IMR-90 (cell line): Measurements from ENCODE around the gene MACO1. TPM values are rescaled to one million over a fixed set of nuclear protein-coding genes. Genes with fewer than 3 reads are reported as not detected.

ENCODE experiments used
- ATAC-seq: fragments of 200-7000 bp; cut with Tn5 transposase; 2 replicates; pipeline ENCODE4 v1.9.1; 2020; ENCODE audit warnings: low read depth, mild to moderate bottlenecking, moderate library complexity
- BruUV-seq: library from RNA; stranded (reverse); fragments of 400-500 nt; replicated peaks from 2 replicates; lab custom pipeline; 2021; lab: Mats Ljungman, UMichigan
- CTCF ChIA-PET: fragments of 300-600 bp; formaldehyde crosslinking; extraction: SDS; loops from one replicate; lab custom pipeline; 2021; ENCODE audit warnings: antibody characterized with exemption; lab: Yijun Ruan, JAX
- POLR2A ChIA-PET: fragments of 300-600 bp; sonication (Branson Sonifier 250); formaldehyde crosslinking; loops from one replicate; lab custom pipeline; 2022; ENCODE audit warnings: antibody characterized with exemption; ENCODE audit not compliant: unreplicated experiment; lab: Charles Lee
- DNase-seq: peaks from one replicate; pipeline ENCODE4 v3.0.0; 2013
- H2AFZ ChIP-seq: replicated peaks from 2 replicates; pipeline ENCODE3; 2013; ENCODE audit warnings: low read length, mild to moderate bottlenecking; ENCODE audit not compliant: poor library complexity
- H2AK5ac ChIP-seq: 2 replicates; pipeline ENCODE4 v1.6.1; 2013; ENCODE audit warnings: low read depth, low read length, inconsistent platforms
- H2AK9ac ChIP-seq: replicated peaks from 2 replicates; pipeline ENCODE3; 2013; ENCODE audit warnings: mild to moderate bottlenecking, low read depth, low read length, moderate library complexity; ENCODE audit not compliant: poor library complexity
- H2BK120ac ChIP-seq: 2 replicates; pipeline ENCODE4 v1.6.1; 2013; ENCODE audit warnings: low read depth, low read length, inconsistent platforms
- H2BK15ac ChIP-seq: 3 replicates; pipeline ENCODE4 v1.6.1; 2013; ENCODE audit warnings: low read depth, low read length, inconsistent platforms
- H2BK20ac ChIP-seq: 2 replicates; pipeline ENCODE4 v1.6.1; 2013; ENCODE audit warnings: low read depth, mild to moderate bottlenecking, inconsistent platforms, low read length, moderate library complexity
- H2BK5ac ChIP-seq: 2 replicates; pipeline ENCODE4 v1.6.1; 2013; ENCODE audit warnings: mild to moderate bottlenecking, low read depth, low read length, inconsistent platforms; ENCODE audit not compliant: poor library complexity, severe bottlenecking
- H3K14ac ChIP-seq: replicated peaks from 2 replicates; pipeline ENCODE4 v1.6.1; 2013; ENCODE audit warnings: low read depth, low read length, inconsistent platforms
- H3K18ac ChIP-seq: 2 replicates; pipeline ENCODE4 v1.6.1; 2013; ENCODE audit warnings: low read depth, low read length, control low read depth
- H3K23ac ChIP-seq: 2 replicates; pipeline ENCODE4 v1.6.1; 2013; ENCODE audit warnings: low read depth, low read length, inconsistent platforms
- H3K27ac ChIP-seq: 2 replicates; pipeline ENCODE4 v1.5.1; 2013; ENCODE audit warnings: mild to moderate bottlenecking, control low read depth, low read length; ENCODE audit not compliant: insufficient read depth
- H3K27me3 ChIP-seq: 2 replicates; pipeline ENCODE4 v1.6.1; 2013; ENCODE audit warnings: low read length; ENCODE audit not compliant: control insufficient read depth, insufficient read depth
- H3K36me3 ChIP-seq: 2 replicates; pipeline ENCODE4 v1.6.1; 2013; ENCODE audit warnings: low read length, mixed read lengths; ENCODE audit not compliant: control insufficient read depth, insufficient read depth
- H3K4ac ChIP-seq: 2 replicates; pipeline ENCODE4 v1.6.1; 2013; ENCODE audit warnings: low read depth, low read length, inconsistent platforms
- H3K4me1 ChIP-seq: 2 replicates; pipeline ENCODE4 v1.6.1; 2013; ENCODE audit warnings: low read length, mixed read lengths; ENCODE audit not compliant: control insufficient read depth, insufficient read depth
- H3K4me2 ChIP-seq: 2 replicates; pipeline ENCODE4 v1.6.1; 2013; ENCODE audit warnings: low read depth, mild to moderate bottlenecking, control low read depth, low read length, moderate library complexity
- H3K4me3 ChIP-seq: 2 replicates; pipeline ENCODE4 v1.5.1; 2013; ENCODE audit warnings: low read depth, mild to moderate bottlenecking, control low read depth, low read length, moderate library complexity; ENCODE audit not compliant: insufficient read depth
- H3K56ac ChIP-seq: 2 replicates; pipeline ENCODE4 v1.6.1; 2013; ENCODE audit warnings: low read length, inconsistent platforms; ENCODE audit not compliant: insufficient read depth; ENCODE audit errors: extremely low read depth
- H3K79me1 ChIP-seq, 2 experiments: 2 replicates each; pipeline ENCODE4 v1.6.1; 2013; ENCODE audit warnings: low read length in 2 of 2, inconsistent platforms in 1 of 2, low read depth in 1 of 2
- H3K9ac ChIP-seq: 2 replicates; pipeline ENCODE4 v1.6.1; 2013; ENCODE audit warnings: low read depth, low read length, control low read depth
- H3K9me1 ChIP-seq: 2 replicates; pipeline ENCODE4 v1.6.1; 2013; ENCODE audit warnings: low read length, inconsistent platforms; ENCODE audit not compliant: insufficient read depth
- H3K9me3 ChIP-seq: 2 replicates; pipeline ENCODE4 v1.6.1; 2013; ENCODE audit warnings: low read length; ENCODE audit not compliant: control insufficient read depth, insufficient read depth
- H4K20me1 ChIP-seq: 2 replicates; pipeline ENCODE4 v1.6.1; 2013; ENCODE audit warnings: low read length, inconsistent platforms; ENCODE audit not compliant: insufficient read depth
- H4K5ac ChIP-seq: 2 replicates; pipeline ENCODE4 v1.6.1; 2013; ENCODE audit warnings: mild to moderate bottlenecking, low read depth, low read length, control low read depth
- H4K8ac ChIP-seq, 2 experiments: 2 replicates each; pipeline ENCODE4 v1.6.1; 2013; ENCODE audit warnings: low read depth in 2 of 2, low read length in 2 of 2, control low read depth in 1 of 2, inconsistent platforms in 1 of 2
- H4K91ac ChIP-seq: 2 replicates; pipeline ENCODE4 v1.6.1; 2013; ENCODE audit warnings: low read depth, low read length, inconsistent platforms; ENCODE audit not compliant: insufficient read depth
- BHLHE40 ChIP-seq: fragments of 150-350 bp; IDR thresholded peaks from 2 replicates; pipeline ENCODE4 v1.6.1; 2016; ENCODE audit warnings: mild to moderate bottlenecking, low read depth, low read length
- CEBPB ChIP-seq: IDR thresholded peaks from 2 replicates; pipeline ENCODE4 v1.6.1; 2012; ENCODE audit warnings: low read depth, low read length, improper control_type of control experiment
- CTCF ChIP-seq: conservative IDR thresholded peaks from 2 replicates; pipeline ENCODE4 v1.5.1; 2012; ENCODE audit warnings: mild to moderate bottlenecking, low read depth, low read length, improper control_type of control experiment
- ELK1 ChIP-seq: fragments of 150-350 bp; IDR thresholded peaks from 2 replicates; pipeline ENCODE4 v1.6.1; 2016; ENCODE audit warnings: low read depth, mild to moderate bottlenecking, low read length, moderate library complexity, borderline replicate concordance
- MAZ ChIP-seq: IDR thresholded peaks from 2 replicates; pipeline ENCODE4 v1.6.1; 2012; ENCODE audit warnings: low read depth, mild to moderate bottlenecking, low read length, improper control_type of control experiment, moderate library complexity, borderline replicate concordance
- MXI1 ChIP-seq: IDR thresholded peaks from 2 replicates; pipeline ENCODE4 v1.6.1; 2012; ENCODE audit warnings: low read depth, mild to moderate bottlenecking, low read length, moderate library complexity, borderline replicate concordance
- NFE2L2 ChIP-seq: fragments of 150-350 bp; IDR thresholded peaks from 2 replicates; pipeline ENCODE4 v1.6.1; 2016; ENCODE audit warnings: low read depth, mild to moderate bottlenecking, low read length
- POLR2A ChIP-seq: IDR thresholded peaks from 2 replicates; pipeline ENCODE4 v1.6.1; 2012; ENCODE audit warnings: mild to moderate bottlenecking, low read depth, low read length
- RAD21 ChIP-seq: IDR thresholded peaks from 2 replicates; pipeline ENCODE4 v1.6.1; 2012; ENCODE audit warnings: low read length, improper control_type of control experiment
- RCOR1 ChIP-seq: IDR thresholded peaks from 2 replicates; pipeline ENCODE4 v1.6.1; 2012; ENCODE audit warnings: mild to moderate bottlenecking, low read length, improper control_type of control experiment; ENCODE audit not compliant: insufficient replicate concordance
- SMC3 ChIP-seq: fragments of 150-350 bp; IDR thresholded peaks from 2 replicates; pipeline ENCODE4 v1.6.1; 2016; ENCODE audit warnings: low read depth, mild to moderate bottlenecking, antibody characterized with exemption, low read length, moderate library complexity
- USF2 ChIP-seq: fragments of 150-350 bp; IDR thresholded peaks from 2 replicates; pipeline ENCODE4 v1.6.1; 2017; ENCODE audit warnings: mild to moderate bottlenecking, antibody characterized with exemption, low read length, low read depth
- WGBS, 2 experiments: methylation state at CpG; one replicate each; pipeline versions ENCODE4 v1.1.5 to v1.1.7; 2013; ENCODE audit warnings: missing lambda C conversion rate in 2 of 2; ENCODE audit not compliant: insufficient read length in 1 of 2; ENCODE audit errors: extremely low coverage in 2 of 2; 5-methylcytosine and 5-hydroxymethylcytosine counted together
- dilution Hi-C: fragments of 300-500 bp; cut with HindIII; formaldehyde crosslinking; loops from one replicate; pipeline ENCODE4 v1.14.3; 2018; ENCODE audit warnings: low sequenced_read_pairs; ENCODE audit not compliant: unreplicated experiment
- in situ Hi-C: fragments of 300-500 bp; cut with MboI; formaldehyde crosslinking; loops from 3 replicates; pipeline ENCODE4 v1.14.3; 2019; ENCODE audit warnings: low sequenced_read_pairs, inconsistent platforms, mixed read lengths
- intact Hi-C: fragments of 100-400 bp; cut with micrococcal nuclease; formaldehyde crosslinking; loops from 2 replicates; pipeline ENCODE4 v1.10.0; 2022
- polyA plus RNA-seq, 3 experiments: library from polyadenylated mRNA; depleted of rRNA; stranded (reverse); fragments of >200 nt; gene quantifications; 2 replicates each; pipeline ENCODE4 v1.2.3, GENCODE V29; 2012; ENCODE audit warnings: low replicate concordance in 1 of 3
- total RNA-seq: library from RNA; depleted of rRNA; stranded (reverse); fragments of >200 nt; gene quantifications from 2 replicates; pipeline ENCODE4 v1.2.3, GENCODE V29; 2012

The MACO1 gene
- total and polyA plus RNA-seq, 2 of the 4 experiments (the other 2 are of a cell fraction) = 6.8 to 12.7 TPM

GRCh38 chr1:25531082-25531461 is 100.4 kb downstream of the MACO1 start:
- in situ Hi-C loops = no loop called here
- DNase-seq (no peak), ATAC-seq (no peak)
- no peak overlapping the region for H2AK5ac ChIP-seq
- no peaks in the 10 kb centered on the region for H3K79me1 ChIP-seq
- H3K9me1 ChIP-seq = peaks cover 5% of the 10 kb centered on the region; the same call in 1 of the 2 replicates
- no TSS peak for BruUV-seq
- dilution Hi-C loops = no loop called here
- no peak overlapping the region for H3K4ac ChIP-seq
- no peak overlapping the region for H2AFZ ChIP-seq
- H3K9me3 ChIP-seq = peaks cover 2% of the 10 kb centered on the region; the same call in 1 of the 2 replicates
- ChIA-PET POLR2A (no interaction called here), CTCF (no interaction called here)
- H3K27me3 ChIP-seq = peaks cover 18% of the 10 kb centered on the region
- no peaks in the 10 kb centered on the region for H3K36me3 ChIP-seq
- H3K9ac ChIP-seq = no peak overlapping the region
- no peak overlapping the region for H2BK120ac ChIP-seq
- H4K5ac ChIP-seq = no peak overlapping the region
- H2BK15ac ChIP-seq = no peak overlapping the region
- H3K18ac ChIP-seq = no peak overlapping the region
- no peak overlapping the region for H3K27ac ChIP-seq
- no peaks in the 10 kb centered on the region for H4K20me1 ChIP-seq
- H2BK20ac ChIP-seq = no peak overlapping the region
- H2AK9ac ChIP-seq = no peak overlapping the region
- no peaks in the 10 kb centered on the region for H3K4me1 ChIP-seq
- H3K4me3 ChIP-seq = no peak overlapping the region
- H3K4me2 ChIP-seq = no peak overlapping the region
- no peak overlapping the region for H2BK5ac ChIP-seq
- intact Hi-C loops = no loop called here
- no peak overlapping the region for H3K14ac ChIP-seq
- H4K8ac ChIP-seq = no peak overlapping the region
- H3K23ac ChIP-seq = no peak overlapping the region
- 52% methylated on average over 4 of the region's 11 CpGs; no CpG with 5 or more reads in 1 of the 2 experiments for WGBS, 2 experiments
- TF ChIP-seq RCOR1 = no peak
- no peak for TF ChIP-seq SMC3
- no peak for TF ChIP-seq USF2
- no peak for TF ChIP-seq POLR2A
- TF ChIP-seq MXI1 = no peak
- no peak for TF ChIP-seq CEBPB
- TF ChIP-seq BHLHE40 = no peak
- TF ChIP-seq RAD21 = no peak
- TF ChIP-seq ELK1 = no peak
- no peak for TF ChIP-seq MAZ
- TF ChIP-seq NFE2L2 = no peak
- no peak for TF ChIP-seq CTCF
- H3K56ac ChIP-seq = no peak overlapping the region
- H4K91ac ChIP-seq = no peak overlapping the region
